ENCODE results near the gene PRR7.

Gene PRR7

DNA sequence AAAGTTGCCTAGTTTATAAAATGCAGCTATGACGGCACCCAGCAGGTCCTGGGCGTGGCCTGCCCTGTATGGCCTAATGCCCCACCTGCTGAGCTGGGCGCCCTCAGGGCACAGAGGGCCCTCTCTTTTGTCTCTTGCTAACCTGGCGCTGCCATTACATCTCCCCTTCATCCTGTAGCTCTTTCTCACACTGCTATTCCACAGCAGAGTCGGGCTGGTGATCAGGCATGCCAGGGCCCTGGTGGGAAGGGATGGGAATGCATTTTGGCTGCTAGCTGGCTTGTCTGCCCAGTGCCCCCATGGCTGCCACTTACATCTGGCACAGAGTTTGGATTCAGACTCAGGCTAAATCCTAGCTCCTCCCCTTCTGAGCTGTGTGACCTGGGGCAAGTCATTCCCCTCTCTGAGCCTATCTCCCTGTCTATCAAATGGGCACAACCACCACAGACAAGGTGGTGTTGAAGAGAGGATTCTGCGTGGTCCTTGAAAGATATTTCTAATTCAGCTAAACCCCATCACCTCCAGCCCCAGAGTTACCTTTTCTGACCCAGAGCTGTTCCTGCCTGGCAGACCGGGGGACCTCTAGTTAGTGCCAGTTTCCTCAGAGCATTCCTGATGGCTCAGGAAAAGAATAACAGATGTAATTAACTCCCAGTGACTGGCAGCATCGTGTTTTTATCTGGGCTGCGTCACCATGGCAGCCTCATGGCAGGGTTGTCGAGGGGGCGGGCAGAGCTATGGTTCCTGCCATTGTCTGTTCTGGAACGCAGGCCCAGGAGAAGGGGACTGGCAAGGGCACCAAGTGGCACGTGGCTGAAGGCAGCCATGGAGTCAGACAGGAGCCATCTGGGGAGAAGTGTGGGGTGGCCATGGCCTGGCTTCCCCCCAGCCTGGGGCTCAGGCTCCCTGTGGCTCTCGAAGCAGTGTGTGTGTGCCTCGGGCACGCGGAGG lies 6.3 kb downstream of the PRR7 start:
- no peak for DNase-seq (ENCODE audit: low spot score)

DNA sequence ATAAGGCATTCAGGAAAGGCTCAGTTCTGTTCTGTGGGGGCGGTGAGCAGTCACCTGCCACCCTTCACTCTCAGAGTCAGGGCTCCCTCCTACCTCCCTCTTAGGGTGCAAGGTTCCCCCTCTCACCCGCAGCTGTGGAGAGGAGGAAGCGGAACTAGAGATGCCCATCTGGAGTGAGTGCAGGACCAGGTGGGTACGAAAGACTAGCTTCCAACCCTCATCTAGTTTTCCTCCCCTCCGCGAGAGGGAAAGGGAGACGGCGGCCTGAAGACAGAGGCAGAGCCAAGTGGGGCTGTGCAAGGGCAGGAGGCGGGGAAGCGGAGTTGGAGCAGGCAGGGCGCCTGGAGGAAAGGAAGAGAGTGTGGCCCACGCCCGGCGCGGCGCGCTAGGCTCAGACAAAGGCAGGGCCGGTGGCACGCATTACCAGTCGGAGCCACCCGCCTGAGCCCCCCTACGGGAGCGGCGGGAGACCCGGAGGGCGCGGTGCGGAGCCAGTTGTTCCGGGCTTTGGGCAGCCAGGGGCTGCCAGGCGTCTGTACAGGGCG lies 7.3 kb downstream of the PRR7 start:
- no peak for DNase-seq (ENCODE audit: low spot score)

DNA sequence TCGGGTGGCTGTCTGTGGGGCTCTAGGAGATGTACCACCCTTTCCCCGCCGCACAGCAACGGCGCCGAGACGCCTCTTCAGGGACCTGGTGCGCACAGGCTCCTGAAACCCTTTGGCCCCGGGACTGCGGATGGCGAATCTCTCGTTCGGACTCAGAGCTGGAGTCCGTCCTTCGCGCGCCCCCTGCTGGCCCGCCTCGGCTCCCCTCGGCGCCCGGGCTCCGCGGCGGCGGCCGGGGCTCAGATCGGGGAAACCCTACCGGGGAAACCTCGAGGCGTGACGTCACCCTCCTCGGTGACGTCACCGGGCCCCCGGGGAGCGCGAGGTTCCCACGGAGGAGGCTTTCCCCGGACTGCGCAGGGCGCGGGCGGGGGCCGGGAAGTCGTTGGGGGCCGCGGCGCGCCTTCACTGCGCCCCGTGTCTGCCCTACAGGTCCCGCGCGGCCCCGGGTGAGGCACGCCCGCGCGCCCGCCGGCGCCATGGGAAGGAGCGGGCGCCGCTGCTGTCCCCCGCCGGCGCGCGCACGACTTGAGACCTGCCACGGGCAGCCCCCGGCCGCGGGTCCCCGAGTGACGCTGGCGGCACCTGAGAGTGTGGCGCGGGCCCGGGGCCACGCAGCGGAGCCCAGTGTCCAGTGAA lies 7.9 kb downstream of the PRR7 start:
- peak; percentile 94 for DNase-seq (ENCODE audit: low spot score)

DNA sequence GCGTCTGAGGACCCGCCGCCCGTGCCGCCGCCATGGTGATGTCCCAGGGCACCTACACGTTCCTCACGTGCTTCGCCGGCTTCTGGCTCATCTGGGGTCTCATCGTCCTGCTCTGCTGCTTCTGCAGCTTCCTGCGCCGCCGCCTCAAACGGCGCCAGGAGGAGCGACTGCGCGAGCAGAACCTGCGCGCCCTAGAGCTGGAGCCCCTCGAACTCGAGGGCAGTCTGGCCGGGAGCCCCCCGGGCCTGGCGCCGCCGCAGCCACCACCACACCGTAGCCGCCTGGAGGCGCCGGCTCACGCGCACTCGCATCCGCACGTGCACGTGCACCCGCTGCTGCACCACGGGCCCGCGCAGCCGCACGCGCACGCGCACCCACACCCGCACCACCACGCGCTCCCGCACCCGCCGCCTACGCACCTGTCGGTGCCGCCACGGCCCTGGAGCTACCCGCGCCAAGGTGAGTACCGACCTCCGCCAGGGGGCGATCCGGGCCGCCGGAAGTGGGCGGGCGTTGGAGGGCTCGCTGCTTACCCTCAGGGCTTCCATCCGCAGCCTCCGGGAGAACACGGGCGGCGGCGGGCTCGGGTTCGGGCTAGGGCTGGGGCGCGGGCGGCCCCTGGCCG lies 8.5 kb downstream of the PRR7 start:
- DNase-seq (ENCODE audit: low spot score): peak; percentile 95

DNA sequence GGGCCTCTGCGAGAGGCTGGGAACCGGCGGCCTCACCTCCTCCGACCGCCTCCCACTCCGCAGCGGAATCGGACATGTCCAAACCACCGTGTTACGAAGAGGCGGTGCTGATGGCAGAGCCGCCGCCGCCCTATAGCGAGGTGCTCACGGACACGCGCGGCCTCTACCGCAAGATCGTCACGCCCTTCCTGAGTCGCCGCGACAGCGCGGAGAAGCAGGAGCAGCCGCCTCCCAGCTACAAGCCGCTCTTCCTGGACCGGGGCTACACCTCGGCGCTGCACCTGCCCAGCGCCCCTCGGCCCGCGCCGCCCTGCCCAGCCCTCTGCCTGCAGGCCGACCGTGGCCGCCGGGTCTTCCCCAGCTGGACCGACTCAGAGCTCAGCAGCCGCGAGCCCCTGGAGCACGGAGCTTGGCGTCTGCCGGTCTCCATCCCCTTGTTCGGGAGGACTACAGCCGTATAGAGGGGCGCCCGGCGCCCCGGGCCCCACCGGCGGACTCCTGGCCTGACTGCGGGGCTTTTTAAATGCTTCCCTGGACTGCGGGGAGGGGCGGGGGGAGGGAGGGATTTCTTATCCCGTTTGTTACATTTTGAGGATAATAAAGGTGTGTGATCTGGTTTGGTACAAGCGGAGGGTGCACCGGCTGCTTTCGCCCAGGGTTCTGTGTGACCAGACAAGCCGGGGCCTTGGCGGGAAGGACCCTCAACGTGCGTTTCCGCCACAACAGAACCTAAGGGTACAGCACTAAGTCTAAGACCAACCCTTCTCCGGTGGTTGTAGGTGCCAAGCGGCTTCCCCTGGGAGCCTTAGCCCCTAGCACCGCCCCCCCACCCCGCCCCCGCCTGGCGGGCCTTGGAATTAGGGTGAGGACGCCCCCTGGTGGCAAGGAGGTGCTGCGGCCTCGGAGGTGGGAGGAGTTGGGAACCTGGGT lies 9.3 kb downstream of the PRR7 start:
- DNase-seq (ENCODE audit: low spot score): peak; percentile 96

DNA sequence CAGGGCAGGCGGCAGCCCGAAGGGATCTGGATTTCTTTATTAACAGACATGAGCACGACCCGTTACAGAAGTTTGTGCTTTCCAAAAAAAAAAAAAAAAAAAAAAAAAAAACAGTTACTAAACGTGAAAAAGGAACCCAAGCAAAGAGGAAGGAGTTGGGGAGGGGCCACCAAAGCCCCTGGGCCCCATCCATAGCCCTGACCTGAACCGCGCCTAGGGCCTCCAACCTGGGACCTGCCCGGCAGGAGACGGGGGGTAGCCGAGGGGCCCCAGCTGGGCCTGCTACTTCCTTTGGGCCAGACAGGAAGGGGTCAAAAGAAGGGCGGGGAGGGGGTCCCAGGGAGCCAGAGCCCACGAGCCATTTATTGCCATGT lies 10.0 kb downstream of the PRR7 start:
- no peak for DNase-seq (ENCODE audit: low spot score)

DNA sequence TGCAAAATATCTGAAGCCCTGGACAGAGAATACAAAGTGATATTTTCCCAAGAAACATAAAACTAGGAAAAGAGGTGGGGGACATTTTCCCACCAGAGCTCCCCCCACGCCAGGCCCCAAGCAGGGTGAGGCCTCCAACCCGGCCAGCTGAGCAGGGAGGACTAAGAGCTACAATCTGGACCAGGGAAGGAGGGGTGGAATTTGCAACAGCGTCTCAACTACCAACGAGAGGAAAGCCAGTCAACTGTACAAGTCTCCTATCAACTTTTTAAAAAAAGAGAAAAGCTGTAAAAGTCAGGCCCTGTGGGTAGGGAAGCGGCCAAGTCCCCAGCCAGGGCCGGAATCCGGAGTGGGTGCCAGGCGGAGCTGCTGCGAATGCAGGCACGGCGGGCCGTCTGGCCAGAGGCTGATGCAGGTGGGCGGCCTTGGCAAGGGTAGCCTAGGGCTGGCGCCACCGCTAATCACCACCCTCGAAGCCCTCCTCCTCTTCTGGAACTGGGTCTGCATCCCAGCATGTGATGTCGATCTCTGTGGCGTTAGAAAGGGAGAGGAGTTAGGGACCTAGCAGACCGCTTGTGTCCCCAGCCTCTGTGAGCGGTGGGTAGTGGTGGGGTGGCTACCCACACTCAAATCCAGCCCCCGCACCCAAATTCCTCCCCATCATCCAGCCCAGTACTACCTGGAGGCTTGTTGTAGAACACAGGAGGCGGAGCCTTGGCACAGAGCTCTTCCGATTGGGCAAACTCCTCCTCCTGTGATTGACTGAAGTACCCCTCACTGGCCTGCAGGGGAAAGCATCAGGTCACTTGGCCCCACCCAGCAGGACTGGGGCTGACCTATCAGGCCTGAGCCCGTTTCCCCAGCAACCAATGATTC lies 10.6 kb downstream of the PRR7 start:
- DNase-seq (ENCODE audit: low spot score): peak; percentile 85

DNA sequence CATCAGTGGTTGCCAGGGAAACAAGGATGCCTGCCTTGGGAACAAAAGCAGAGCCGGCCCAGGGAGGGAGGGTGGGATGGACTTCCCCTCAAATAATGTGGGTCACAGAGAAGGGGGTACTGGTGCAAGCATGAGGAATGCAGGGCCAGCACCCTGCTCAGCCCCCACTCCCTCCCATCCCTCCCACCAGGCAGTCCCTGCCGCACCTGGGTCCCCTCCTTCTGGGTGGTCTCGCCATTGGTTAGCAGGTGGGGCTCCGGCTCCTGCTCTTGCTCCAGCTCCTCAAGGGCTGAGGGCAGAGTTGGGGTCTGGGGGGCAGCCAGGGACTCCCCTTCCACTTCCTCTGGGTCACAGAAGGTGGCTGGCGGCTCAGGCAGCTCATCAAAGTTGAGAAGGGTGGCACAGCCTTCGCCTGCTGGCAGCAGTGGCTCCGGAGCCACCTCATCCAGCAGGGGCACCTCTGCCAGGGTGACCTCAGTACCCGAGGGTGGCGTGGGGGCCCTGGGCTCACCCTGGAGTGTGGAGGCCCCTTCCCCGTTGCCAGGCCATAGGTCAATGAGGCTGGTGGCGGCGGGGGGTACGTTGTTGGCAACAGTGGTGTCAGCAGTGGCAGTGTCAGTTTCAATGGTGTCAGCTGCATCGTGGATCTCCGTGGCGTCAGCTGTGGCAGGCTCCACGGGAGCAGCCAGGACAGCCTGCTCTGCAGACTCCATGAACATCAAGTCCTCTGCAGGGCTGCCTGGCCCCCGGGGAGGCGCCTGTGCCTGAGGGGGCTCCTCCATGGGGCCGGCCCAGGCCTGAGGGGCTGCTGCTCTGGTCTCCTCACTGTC lies 11.5 kb downstream of the PRR7 start:
- DNase-seq (ENCODE audit: low spot score): no peak

DNA sequence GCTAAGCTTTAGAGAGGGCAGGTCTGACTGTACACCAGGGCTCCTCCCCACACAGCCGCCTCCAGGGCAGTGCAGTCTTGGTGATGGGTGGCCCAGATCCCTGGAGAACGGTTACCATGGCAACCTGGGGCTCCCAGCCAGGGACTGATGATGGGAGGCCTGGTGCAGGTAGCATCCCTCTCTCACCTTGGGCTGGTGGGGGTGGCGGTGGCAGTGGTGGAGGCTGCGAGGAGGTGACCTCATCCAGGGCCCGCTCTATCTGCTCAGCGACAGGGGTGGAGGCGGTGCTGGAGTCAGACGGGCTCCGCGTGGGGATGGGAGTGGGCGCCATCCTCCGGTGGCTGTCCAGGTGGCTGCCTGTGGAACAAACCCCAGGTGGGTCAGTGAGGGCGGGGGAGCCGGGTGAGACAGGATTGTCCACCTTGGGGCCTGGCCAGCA lies 12.3 kb downstream of the PRR7 start:
- no peak for DNase-seq (ENCODE audit: low spot score)

DNA sequence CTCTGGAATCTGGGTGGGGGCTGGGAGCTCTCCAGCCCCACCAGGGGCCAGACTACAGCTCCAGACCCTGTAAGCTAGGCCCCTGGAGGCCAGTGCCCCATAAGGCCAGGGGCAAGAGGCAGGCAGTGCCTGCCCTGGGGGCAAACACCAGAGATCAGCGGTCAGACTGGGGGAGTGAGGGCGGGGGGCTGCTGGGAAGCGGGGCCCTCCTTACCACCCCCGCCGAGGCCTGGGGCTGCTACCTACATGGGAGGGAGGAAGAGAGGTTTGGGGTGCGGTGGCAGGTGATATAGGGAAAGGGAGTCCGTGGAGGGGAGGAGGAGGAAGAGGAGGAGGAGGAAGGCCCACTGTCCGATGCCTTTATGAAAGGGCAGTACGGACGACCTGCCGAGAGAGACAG lies 12.7 kb downstream of the PRR7 start:
- DNase-seq (ENCODE audit: low spot score): no peak

DNA sequence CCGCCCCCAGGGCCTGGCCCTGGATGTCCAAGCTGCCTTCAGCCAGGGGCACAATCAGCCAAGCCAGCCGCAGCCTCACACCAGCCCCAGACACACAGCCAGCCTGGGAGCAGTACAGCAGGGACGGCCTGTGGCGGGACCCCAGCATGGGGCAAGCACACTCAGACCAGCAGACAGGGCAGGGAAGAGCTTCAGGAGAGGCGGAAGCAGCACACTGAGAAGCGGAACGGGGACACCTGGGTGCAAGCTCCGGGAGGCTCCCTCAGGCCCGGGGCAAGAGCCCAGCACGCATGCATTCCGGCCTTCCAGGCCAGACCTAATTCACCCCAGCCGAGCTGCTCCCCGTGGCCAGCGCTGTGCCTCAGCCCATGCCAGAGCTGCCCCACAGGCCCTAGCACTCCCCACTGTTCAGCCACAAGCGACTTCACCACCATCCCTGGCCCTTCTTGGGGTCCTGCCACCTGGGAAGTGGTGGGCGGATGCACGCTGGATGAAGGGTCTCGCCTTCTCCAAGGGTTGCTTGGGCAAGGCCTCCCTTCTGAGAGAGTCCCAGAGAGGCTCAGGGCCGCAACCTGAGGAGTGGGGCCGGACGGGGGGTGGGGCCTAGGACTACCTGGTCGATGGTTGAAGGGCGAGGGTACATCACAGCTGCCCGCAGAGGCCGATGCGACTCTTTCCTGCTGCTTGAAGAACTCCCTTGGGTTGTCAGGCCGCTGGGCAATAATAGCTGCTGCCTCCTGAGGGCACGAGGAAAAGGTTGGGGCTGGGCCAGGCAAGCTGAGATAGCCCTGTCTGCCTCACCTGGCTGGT lies 13.4 kb downstream of the PRR7 start:
- no peak for DNase-seq (ENCODE audit: low spot score)

DNA sequence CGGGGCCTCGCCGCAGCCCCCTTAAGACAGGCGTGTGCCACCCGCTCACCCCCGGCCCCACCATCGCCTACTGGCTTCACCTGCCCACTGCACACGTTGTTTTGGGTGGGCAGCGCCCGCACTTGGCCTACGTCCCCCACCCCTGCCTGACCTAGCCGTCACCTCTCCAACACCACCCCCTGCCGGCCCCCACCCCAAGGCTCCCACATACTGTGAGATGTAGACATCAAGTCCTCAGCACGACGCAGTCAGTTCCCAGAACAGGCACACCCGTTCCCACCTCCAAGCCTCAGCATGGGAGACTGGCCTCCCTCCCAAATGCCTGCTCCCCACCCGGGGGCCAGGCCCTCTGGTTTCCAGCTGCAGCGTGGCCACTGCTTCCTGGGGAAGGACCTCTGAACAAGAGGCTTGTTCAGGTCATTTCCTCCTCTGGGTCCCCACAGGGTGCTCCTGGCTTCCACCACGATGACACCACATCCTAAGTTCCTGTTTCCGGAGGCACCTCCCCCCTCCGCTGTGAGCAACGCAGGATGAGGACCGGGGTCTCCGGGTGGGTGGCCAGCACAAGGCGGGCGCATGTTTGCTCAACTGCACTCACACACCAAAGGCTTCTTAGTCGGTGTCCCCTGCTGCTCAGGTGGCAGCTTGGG lies 15.5 kb downstream of the PRR7 start:
- no peak for DNase-seq (ENCODE audit: low spot score)

DNA sequence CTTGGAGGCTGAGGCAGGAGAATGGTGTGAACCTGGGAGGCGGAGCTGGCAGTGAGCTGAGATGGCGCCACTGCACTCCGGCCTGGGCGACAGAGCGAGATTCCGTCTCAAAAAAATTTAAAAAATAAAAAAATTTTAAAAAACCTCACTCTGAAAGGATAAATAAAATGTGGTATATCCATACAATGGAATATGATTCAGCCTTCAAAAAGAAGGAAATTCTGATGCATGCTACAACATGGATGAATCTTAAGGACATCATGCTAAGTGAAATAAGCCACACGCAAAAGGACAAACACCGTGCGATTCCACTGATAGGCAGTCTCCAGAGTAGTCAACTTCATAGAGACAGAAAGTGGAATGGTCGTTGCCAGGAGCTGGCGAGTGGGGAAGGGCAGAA lies 18.4 kb downstream of the PRR7 start:
- no peak for DNase-seq (ENCODE audit: low spot score)

DNA sequence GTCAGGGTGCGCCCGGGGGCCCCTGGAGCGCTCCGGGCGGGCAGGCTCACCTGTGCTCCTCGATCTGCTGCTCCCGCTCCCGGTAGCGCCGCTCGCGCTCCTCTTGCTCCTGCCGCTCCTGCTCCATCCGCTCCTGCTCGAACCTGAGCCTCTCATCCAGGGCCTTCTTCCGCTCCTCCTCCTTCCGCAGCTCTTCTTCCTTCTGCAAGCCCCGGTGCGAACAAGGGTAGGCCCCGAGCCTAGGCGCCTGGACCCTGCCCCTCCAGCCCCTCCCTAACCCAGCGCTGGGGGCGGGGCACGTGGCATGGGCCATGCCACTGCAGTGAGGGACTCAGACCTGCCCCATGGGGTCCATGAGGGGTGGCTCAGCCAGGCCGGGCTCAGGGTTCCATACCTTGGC lies 20.2 kb downstream of the PRR7 start:
- no peak for DNase-seq (ENCODE audit: low spot score)

DNA sequence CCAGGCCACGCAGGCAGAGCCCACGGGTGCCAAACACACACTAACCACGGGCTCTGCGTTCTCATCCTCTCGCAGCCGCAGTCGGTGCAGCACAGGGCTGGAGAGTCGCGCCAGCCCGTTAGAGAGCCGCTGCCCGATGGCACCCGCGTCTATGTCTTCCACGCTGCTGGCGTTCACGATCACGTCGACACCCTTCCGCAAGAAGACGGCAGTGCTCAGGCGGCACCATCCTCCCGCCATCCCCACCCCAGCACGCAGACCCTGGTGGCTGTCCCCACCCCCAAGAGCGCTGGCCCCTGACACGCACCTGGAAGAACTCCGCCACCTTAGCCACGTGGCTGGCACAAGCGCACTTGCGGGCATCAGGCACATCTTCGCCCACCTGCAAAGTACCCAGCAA lies 20.8 kb downstream of the PRR7 start:
- DNase-seq (ENCODE audit: low spot score): no peak

DNA sequence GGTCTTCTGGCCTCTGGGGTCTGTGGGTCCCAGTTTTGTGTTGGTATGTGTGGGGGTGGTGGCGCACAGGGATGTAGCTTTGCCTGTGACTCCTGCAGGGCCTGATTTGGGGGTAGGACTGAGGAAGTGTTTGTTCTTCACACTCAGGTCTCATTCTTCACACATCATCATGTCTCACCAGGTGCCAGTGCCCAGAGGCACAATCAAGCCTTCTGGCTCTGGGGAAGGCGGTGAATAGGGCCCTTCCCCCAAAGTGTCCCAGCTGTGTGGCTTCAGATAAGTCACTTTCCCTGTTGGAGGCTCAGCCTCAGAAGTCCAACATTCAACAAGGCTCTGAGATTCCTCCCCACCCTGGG lies 21.7 kb downstream of the PRR7 start:
- no peak for DNase-seq (ENCODE audit: low spot score)

DNA sequence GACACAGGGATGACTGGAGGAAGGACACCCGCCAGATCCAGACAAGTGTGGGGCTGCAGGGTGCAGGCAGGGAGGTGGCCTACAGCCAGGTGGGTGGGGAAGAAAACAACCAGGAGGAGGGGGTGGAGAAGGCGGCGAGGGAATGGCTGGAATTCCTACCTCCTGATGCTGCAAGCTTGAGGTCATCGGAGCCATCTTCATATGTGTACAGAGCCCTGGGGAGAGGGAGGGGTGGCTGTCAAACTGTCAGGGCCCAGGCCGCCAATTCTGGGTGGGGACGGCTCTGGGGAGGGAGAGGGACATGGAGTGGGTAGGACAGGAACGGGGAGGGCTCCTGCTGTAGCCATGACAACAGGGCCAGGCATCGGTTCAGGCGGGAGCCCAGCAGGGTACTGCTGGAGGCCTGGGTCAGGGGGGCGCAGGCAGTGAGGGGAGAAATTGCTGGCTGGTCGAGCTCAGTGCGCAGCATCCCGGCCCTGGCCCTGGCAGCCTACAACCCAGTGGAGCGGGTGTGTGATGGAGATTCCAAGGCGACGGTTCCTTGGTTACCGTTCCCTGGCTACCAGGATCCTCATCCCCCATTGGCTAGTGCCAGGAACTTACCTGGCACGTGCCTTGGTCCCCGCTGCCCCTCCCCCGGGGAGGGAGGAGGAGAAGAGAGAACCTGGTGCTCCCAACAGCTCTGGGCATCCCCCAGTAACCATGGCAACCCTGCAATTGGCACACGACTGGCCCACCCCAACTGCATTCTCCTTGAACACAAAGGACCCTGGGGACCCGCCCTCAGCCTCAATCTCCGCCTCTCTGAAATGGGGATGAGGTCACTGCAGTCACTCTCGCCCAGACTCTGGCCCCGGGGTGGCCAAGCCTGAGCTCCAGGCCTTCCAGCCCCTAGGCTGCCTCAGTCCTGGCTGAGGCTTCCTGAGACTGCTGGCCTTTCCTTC lies 22.3 kb downstream of the PRR7 start:
- DNase-seq (ENCODE audit: low spot score): no peak
